K562 (cell line): ENCODE measurements around the gene LAP3. TPM values are rescaled to one million over a fixed set of nuclear protein-coding genes. Genes with fewer than 3 reads are reported as not detected.

Source experiments
- BMI1 ChIP-seq: fragments of 150-350 bp; IDR thresholded peaks from 2 replicates; pipeline ENCODE4 v1.6.1; 2014; ENCODE audit warnings: low read length
- ERF ChIP-seq: fragments of 450-650 bp; formaldehyde crosslinking; IDR thresholded peaks from 2 replicates; pipeline ENCODE4 v1.4.0; 2020; ENCODE audit warnings: mild to moderate bottlenecking, mixed read lengths
- FOXA1 ChIP-seq: fragments of 450-650 bp; IDR thresholded peaks from 2 replicates; pipeline ENCODE4 v1.6.1; 2016; ENCODE audit warnings: mild to moderate bottlenecking, borderline replicate concordance
- HNRNPUL1 ChIP-seq: fragments of 200-400 bp; formaldehyde crosslinking; IDR thresholded peaks from 2 replicates; pipeline ENCODE4 v1.6.1; 2017; ENCODE audit warnings: low read length
- NFYB ChIP-seq: IDR thresholded peaks from 2 replicates; pipeline ENCODE4 v1.6.1; 2011; ENCODE audit warnings: mild to moderate bottlenecking, moderate library complexity; ENCODE audit not compliant: insufficient read length; ENCODE audit errors: extremely low read depth
- TEAD1 ChIP-seq, 2 experiments: fragments of 450-650 bp in 1 of 2; sonication (generic) in 1 of 2; formaldehyde crosslinking; IDR thresholded peaks; 2 replicates each; pipeline versions ENCODE4 v1.4.0 to v1.8.0; 2020 to 2022; ENCODE audit warnings: mild to moderate bottlenecking in 2 of 2, missing genetic modification reagents in 1 of 2
- polyA plus RNA-seq, 8 experiments: library from polyadenylated mRNA; depleted of rRNA in 4 of 8; stranded (reverse) in 5 of 8; unstranded in 3 of 8; fragments of >200 nt; fragmentation: Nextera tagmentation in 2 of 8; fragmentation: Illumina TruSeq in 1 of 8; extraction: Ambion mirVana in 2 of 8; extraction: Trizol in 1 of 8; gene quantifications; 2 replicates each; pipeline versions ENCODE4 v1.2.1 to v1.2.3, GENCODE V29; 2011 to 2014; ENCODE audit warnings: inconsistent platforms in 1 of 8, missing spikeins in 1 of 8
- total RNA-seq, 7 experiments: library from RNA; depleted of rRNA in 6 of 7; stranded (reverse); fragments of >200 nt in 6 of 7; fragmentation: Illumina TruSeq in 2 of 7; extraction: Trizol in 2 of 7; gene quantifications; 2 replicates each; pipeline versions ENCODE4 v1.2.1 to v1.2.3, GENCODE V29; 2011 to 2021; ENCODE audit warnings: low replicate concordance in 1 of 7
- TF ChIP-seq, protein P1 (sequence below): fragments of 250-450 bp; sonication (Bioruptor Pico); IDR thresholded peaks from 2 replicates; pipeline ENCODE4 v1.4.0; 2020; ENCODE audit warnings: mild to moderate bottlenecking, moderate library complexity, borderline replicate concordance
- TF ChIP-seq, protein P2 (sequence below): fragments of 450-650 bp; IDR thresholded peaks from 2 replicates; pipeline ENCODE4 v1.6.1; 2016

Gene LAP3
- total and polyA plus RNA-seq, 9 of the 15 experiments (the other 6 are each of a cell fraction or from before 2014, with no cell fraction given) = 82.3 to 170 (median 107) TPM

DNA sequence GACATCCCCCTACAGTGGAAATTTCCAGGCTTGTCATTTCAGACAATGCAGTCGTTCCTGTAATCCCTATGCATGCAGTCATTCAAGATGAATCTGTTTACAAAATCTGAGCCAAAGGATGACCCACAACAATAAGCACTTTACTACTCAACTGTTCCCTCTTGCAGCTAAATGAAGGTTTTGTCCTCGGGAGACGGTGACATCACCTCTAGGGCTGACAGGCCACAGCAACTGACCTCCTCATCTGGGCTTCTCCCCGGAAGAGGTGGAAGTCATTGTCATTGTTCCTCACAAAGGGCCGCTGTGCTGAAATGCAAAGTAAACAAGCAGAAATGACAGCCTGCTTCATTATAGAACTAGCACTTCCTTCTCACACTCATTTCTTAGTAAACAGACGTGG lies 32.8 kb upstream of the LAP3 start (continued):
- TF ChIP-seq FOXA1 (no peak), ERF (CRISPR knock-in tag) (no peak), BMI1 (no peak), NFYB (no peak), TEAD1 (CRISPR knock-in tag; IDR thresholded peaks at IDR 0.05) (no peak), HNRNPUL1 (no peak)
- TF ChIP-seq, protein P1, sequence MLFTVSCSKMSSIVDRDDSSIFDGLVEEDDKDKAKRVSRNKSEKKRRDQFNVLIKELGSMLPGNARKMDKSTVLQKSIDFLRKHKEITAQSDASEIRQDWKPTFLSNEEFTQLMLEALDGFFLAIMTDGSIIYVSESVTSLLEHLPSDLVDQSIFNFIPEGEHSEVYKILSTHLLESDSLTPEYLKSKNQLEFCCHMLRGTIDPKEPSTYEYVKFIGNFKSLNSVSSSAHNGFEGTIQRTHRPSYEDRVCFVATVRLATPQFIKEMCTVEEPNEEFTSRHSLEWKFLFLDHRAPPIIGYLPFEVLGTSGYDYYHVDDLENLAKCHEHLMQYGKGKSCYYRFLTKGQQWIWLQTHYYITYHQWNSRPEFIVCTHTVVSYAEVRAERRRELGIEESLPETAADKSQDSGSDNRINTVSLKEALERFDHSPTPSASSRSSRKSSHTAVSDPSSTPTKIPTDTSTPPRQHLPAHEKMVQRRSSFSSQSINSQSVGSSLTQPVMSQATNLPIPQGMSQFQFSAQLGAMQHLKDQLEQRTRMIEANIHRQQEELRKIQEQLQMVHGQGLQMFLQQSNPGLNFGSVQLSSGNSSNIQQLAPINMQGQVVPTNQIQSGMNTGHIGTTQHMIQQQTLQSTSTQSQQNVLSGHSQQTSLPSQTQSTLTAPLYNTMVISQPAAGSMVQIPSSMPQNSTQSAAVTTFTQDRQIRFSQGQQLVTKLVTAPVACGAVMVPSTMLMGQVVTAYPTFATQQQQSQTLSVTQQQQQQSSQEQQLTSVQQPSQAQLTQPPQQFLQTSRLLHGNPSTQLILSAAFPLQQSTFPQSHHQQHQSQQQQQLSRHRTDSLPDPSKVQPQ (CRISPR knock-in tag) = no peak
- TF ChIP-seq, protein P2, sequence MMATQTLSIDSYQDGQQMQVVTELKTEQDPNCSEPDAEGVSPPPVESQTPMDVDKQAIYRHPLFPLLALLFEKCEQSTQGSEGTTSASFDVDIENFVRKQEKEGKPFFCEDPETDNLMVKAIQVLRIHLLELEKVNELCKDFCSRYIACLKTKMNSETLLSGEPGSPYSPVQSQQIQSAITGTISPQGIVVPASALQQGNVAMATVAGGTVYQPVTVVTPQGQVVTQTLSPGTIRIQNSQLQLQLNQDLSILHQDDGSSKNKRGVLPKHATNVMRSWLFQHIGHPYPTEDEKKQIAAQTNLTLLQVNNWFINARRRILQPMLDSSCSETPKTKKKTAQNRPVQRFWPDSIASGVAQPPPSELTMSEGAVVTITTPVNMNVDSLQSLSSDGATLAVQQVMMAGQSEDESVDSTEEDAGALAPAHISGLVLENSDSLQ = peak; percentile 75
